Tibial nerve (tissue), 4 donors: ENCODE data around the gene PCBD1. TPM values are rescaled to one million over a fixed set of nuclear protein-coding genes. Genes with fewer than 3 reads are reported as not detected.
"Not testable (repeated sequence)": the region's sequence is repeated elsewhere in the genome, so short reads cannot be mapped to it uniquely, and the experiment has no call there.

Experiments
- DNase-seq, 2 donors: peaks; one replicate each; pipeline ENCODE4 v3.0.0-alpha.2; 2019; ENCODE audit warnings: low spot score in 2 of 2
- H3K27ac ChIP-seq, 4 donors: fragments of 200-600 bp; sonication (generic) in 3 of 4; one replicate each; pipeline ENCODE4 v1.5.1; 2017 to 2019; ENCODE audit warnings: mild to moderate bottlenecking in 1 of 4
- H3K27me3 ChIP-seq, 2 donors: fragments of 200-600 bp; sonication (generic) in 1 of 2; one replicate each; pipeline versions ENCODE4 v1.5.1 to v1.6.0; 2017 to 2019
- H3K36me3 ChIP-seq, 3 donors: fragments of 200-600 bp; sonication (generic); one replicate each; pipeline ENCODE4 v1.5.1; 2018 to 2019
- H3K4me1 ChIP-seq, 4 donors: fragments of 200-600 bp; sonication (generic) in 3 of 4; one replicate each; pipeline ENCODE4 v1.5.1; 2017 to 2019
- H3K4me3 ChIP-seq, 4 donors: fragments of 200-600 bp; sonication (generic) in 3 of 4; one replicate each; pipeline ENCODE4 v1.5.1; 2017 to 2019; ENCODE audit warnings: mild to moderate bottlenecking in 1 of 4, moderate library complexity in 1 of 4
- H3K9me3 ChIP-seq, 4 donors: fragments of 200-600 bp; sonication (generic) in 3 of 4; one replicate each; pipeline ENCODE4 v1.5.1; 2017 to 2019
- CTCF ChIP-seq, 5 experiments: fragments of 200-600 bp in 3 of 5; fragments of 450-650 bp in 2 of 5; sonication (generic) in 3 of 5; IDR thresholded peaks; one replicate each; pipeline ENCODE4 v1.5.1; 2016 to 2019; ENCODE audit warnings: antibody characterized with exemption in 5 of 5, mild to moderate bottlenecking in 3 of 5, moderate library complexity in 2 of 5
- EP300 ChIP-seq, 2 donors: sonication (generic); formaldehyde crosslinking; IDR thresholded peaks; one replicate each; pipeline ENCODE4 v1.6.1; 2017; ENCODE audit warnings: antibody characterized with exemption in 2 of 2, mild to moderate bottlenecking in 1 of 2
- POLR2A ChIP-seq, 2 donors: fragments of 450-650 bp; IDR thresholded peaks; one replicate each; pipeline ENCODE4 v1.6.1; 2017; ENCODE audit warnings: antibody characterized with exemption in 2 of 2, mild to moderate bottlenecking in 2 of 2, moderate library complexity in 2 of 2
- WGBS, 2 donors: methylation state at CpG; one replicate each; pipeline ENCODE4 v1.1.5; 2018; 5-methylcytosine and 5-hydroxymethylcytosine counted together
- total RNA-seq, 4 donors: library from RNA; depleted of rRNA; stranded (reverse); fragments of >200 nt; gene quantifications; one replicate each; pipeline ENCODE4 v1.1.0, GENCODE V29; 2016

PCBD1 gene
- total RNA-seq, 4 donors from 2014 or later = 32.2 to 57.7 (median 39.1) TPM

DNA sequence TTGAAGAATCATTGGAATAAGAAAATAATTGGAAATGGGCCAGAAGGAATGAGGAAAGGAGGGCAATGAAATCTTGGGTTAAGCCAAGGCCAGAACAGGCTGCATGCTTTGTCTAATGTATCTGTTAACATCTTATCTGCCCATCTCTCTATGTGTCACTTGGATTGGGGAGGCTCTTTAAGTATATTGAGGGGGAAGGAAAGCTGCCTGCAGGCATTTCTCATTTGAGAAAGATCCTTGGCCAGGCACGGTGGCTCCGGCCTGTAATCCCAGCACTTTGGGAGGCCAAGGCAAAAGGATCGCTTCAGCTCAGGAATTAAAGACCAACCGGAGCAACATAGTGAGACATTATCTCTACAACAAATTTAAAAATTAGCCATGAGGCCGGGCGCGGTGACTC lies 14.3 kb downstream of the PCBD1 start:
- TF ChIP-seq EP300 (IDR thresholded peaks at IDR 0.05) (no peak), CTCF (IDR thresholded peaks at IDR 0.05) (no peak), POLR2A (IDR thresholded peaks at IDR 0.05) (no peak)
- H3K27me3 ChIP-seq = no peaks in the 10 kb centered on the region
- H3K4me1 ChIP-seq = no peaks in the 10 kb centered on the region
- no peak for DNase-seq
- 84 to 89% methylated on average over 7 of the region's 7 CpGs for WGBS, 2 donors
- H3K36me3 ChIP-seq = peaks cover 0 to 90% (median 3%) of the 10 kb centered on the region in 3 donors
- no peaks in the 10 kb centered on the region for H3K9me3 ChIP-seq
- H3K4me3 ChIP-seq = no peak overlapping the region
- no peak overlapping the region for H3K27ac ChIP-seq

- Histone ChIP-seq H3K4me1 (no peaks in the 10 kb centered on the region), H3K27me3 (no peaks in the 10 kb centered on the region), H3K4me3 (no peak overlapping the region), H3K36me3 (peaks cover 0 to 79% (median 0%) of the 10 kb centered on the region in 3 donors), H3K27ac (no peak overlapping the region), H3K9me3 (no peaks in the 10 kb centered on the region)
- TF ChIP-seq POLR2A (IDR thresholded peaks at IDR 0.05) = no peak
- TF ChIP-seq EP300 (IDR thresholded peaks at IDR 0.05) = no peak
- no peak for TF ChIP-seq CTCF (IDR thresholded peaks at IDR 0.05)
- WGBS, 2 donors = 89 to 93% methylated on average over 7 of the region's 7 CpGs
- DNase-seq = no peak
These were observed 16.1 kb downstream of the PCBD1 start for GRCh38 chr10:70872291-70872690.

GRCh38 chr10:70866424-70866823 lies 21.9 kb downstream of the PCBD1 start:
- 73 to 84% methylated on average over 4 of the region's 4 CpGs for WGBS, 2 donors
- no peak for DNase-seq
- TF ChIP-seq POLR2A (IDR thresholded peaks at IDR 0.05) (no peak), EP300 (IDR thresholded peaks at IDR 0.05) (peak; percentile 70)
- no peak overlapping the region for H3K4me3 ChIP-seq
- H3K27me3 ChIP-seq = no peaks in the 10 kb centered on the region
- H3K36me3 ChIP-seq = peaks cover 0 to 61% (median 2%) of the 10 kb centered on the region in 3 donors
- no peaks in the 10 kb centered on the region for H3K9me3 ChIP-seq
- H3K4me1 ChIP-seq = no peaks in the 10 kb centered on the region
- H3K27ac ChIP-seq = no peak overlapping the region

GRCh38 chr10:70864935-70865334 lies 23.4 kb downstream of the PCBD1 start:
- no peak overlapping the region for H3K27ac ChIP-seq
- no peaks in the 10 kb centered on the region for H3K4me1 ChIP-seq
- no peak overlapping the region for H3K4me3 ChIP-seq
- peaks cover 0 to 61% (median 2%) of the 10 kb centered on the region in 3 donors for H3K36me3 ChIP-seq
- no peak for DNase-seq
- 100% methylated on average over 1 of the region's 1 CpG for WGBS, 2 donors
- H3K27me3 ChIP-seq = no peaks in the 10 kb centered on the region
- TF ChIP-seq POLR2A (IDR thresholded peaks at IDR 0.05) (no peak), EP300 (IDR thresholded peaks at IDR 0.05) (no peak), CTCF (IDR thresholded peaks at IDR 0.05) (no peak)
- H3K9me3 ChIP-seq = no peaks in the 10 kb centered on the region

GRCh38 chr10:70863470-70864160 lies 24.8 kb downstream of the PCBD1 start:
- no peaks in the 10 kb centered on the region for H3K27me3 ChIP-seq

DNA sequence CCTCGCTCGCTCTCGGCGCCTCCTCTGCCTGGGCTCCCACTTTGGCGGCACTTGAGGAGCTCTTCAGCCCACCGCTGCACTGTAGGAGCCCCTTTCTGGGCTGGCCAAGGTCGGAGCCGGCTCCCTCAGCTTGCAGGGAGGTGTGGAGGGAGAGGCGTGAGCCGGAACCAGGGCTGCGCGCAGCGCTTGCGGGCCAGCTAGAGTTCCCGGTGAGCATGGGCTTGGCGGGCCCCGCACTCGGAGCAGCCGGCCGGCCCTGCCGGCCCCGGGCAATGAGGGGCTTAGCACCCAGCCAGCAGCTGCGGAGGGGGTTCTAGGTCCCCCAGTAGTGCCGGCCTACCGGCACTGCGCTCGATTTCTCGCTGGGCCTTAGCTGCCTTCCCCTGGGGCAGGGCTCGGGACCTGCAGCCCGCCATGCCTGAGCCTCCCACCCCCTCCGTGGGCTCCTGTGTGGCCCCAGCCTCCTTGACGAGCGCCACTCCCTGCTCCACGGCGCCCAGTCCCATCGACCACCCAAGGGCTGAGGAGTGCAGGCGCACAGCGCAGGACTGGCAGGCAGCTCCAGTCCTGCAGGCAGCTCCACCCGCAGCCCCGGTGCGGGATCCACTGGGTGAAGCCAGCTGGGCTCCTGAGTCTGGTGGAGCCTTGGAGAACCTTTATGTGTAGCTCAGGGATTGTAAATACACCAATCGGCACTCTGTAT lies 26.7 kb downstream of the PCBD1 start:
- not testable (repeated sequence) for H3K27ac ChIP-seq, H3K27me3 ChIP-seq, H3K4me3 ChIP-seq, H3K9me3 ChIP-seq, DNase-seq, H3K4me1 ChIP-seq
- peaks cover 4 to 78% (median 4%) of the 10 kb centered on the region in 3 donors for H3K36me3 ChIP-seq
- WGBS, 2 donors = 95 to 99% methylated on average over 30 to 42 of the region's 42 CpGs

More at GRCh38 chr10:70863470-70864160, 24.8 kb downstream of the PCBD1 start:
- no peaks in the 10 kb centered on the region for H3K9me3 ChIP-seq
- no peak overlapping the region for H3K27ac ChIP-seq
- DNase-seq = no peak
- no peak overlapping the region for H3K4me3 ChIP-seq
- TF ChIP-seq POLR2A (IDR thresholded peaks at IDR 0.05) = no peak
- no peak for TF ChIP-seq CTCF (IDR thresholded peaks at IDR 0.05)
- no peak for TF ChIP-seq EP300 (IDR thresholded peaks at IDR 0.05)
- no peaks in the 10 kb centered on the region for H3K4me1 ChIP-seq
- peaks cover 0 to 65% (median 4%) of the 10 kb centered on the region in 3 donors for H3K36me3 ChIP-seq
